Thyroid gland (tissue), 4 donors: Measurements from ENCODE around the gene LSP1.

Experiments used
- POLR2A ChIP-seq, 2 donors: fragments of 450-650 bp; IDR thresholded peaks; one replicate each; pipeline ENCODE4 v1.6.1; 2017; ENCODE audit warnings: antibody characterized with exemption in 2 of 2, mild to moderate bottlenecking in 2 of 2, moderate library complexity in 1 of 2
- TF ChIP-seq, protein P1 (sequence below), 6 experiments: fragments of 200-600 bp in 3 of 6; fragments of 450-650 bp in 3 of 6; sonication (generic) in 3 of 6; IDR thresholded peaks; one replicate each; pipeline ENCODE4 v1.5.1; 2016 to 2019; ENCODE audit warnings: antibody characterized with exemption in 6 of 6, mild to moderate bottlenecking in 2 of 6, inconsistent platforms in 1 of 6, moderate library complexity in 1 of 6

DNA sequence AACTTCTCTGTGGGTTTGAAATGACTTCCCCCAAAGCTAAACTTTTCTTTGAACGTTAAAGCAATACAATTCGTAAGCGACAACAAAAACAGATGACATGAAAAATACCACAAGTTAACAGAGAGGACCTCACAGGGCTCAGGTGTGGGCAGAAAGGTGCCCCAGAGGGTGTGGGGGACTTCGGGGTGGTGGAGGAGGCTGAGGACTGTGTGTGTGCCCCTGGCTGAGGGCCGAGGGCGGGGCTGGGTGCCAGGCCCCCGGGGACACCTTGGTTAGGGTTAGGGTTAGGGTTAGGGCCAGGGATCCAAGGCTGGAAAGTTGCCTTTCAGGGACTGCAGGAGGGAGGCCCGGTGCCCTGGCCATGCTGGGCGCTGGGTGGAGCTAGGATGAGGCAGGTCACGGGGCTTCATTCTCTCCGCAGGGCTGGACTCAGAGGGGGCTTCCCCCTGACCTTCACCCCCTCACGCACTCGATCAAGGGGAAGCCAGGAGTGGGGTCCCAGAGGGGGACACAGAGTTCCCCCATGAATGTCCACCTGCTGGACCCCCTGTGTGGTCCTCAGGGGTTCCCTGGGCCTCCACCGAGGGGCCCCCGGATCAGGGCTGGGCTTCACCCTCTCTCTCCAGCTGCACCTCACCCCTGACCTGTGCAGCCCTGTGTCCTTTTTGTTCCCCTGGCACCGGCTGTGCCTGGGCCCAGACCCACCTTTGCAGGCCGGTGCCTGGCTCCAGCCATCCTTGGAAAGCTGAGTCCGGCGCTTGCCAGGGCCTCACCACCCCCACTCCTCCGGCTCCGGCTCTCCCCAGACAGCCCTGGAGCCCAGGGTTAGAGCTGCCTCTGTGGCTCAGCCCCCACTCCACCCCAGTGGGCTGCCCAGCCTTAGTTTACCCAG is 7.1 kb upstream of the LSP1 start:
- TF ChIP-seq, protein P1, sequence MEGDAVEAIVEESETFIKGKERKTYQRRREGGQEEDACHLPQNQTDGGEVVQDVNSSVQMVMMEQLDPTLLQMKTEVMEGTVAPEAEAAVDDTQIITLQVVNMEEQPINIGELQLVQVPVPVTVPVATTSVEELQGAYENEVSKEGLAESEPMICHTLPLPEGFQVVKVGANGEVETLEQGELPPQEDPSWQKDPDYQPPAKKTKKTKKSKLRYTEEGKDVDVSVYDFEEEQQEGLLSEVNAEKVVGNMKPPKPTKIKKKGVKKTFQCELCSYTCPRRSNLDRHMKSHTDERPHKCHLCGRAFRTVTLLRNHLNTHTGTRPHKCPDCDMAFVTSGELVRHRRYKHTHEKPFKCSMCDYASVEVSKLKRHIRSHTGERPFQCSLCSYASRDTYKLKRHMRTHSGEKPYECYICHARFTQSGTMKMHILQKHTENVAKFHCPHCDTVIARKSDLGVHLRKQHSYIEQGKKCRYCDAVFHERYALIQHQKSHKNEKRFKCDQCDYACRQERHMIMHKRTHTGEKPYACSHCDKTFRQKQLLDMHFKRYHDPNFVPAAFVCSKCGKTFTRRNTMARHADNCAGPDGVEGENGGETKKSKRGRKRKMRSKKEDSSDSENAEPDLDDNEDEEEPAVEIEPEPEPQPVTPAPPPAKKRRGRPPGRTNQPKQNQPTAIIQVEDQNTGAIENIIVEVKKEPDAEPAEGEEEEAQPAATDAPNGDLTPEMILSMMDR (IDR thresholded peaks at IDR 0.05), result no peak
- no peak for TF ChIP-seq POLR2A (IDR thresholded peaks at IDR 0.05)
